ENCODE data around the gene CCDC39.
"Not testable (repeated sequence)": the region's sequence is repeated elsewhere in the genome, so short reads cannot be mapped to it uniquely, and the experiment has no call there.

Gene CCDC39

GRCh38 chr3:180624714-180625113, 54.6 kb downstream of the CCDC39 start:
- no peak for DNase-seq (ENCODE audit: low read depth)

DNA sequence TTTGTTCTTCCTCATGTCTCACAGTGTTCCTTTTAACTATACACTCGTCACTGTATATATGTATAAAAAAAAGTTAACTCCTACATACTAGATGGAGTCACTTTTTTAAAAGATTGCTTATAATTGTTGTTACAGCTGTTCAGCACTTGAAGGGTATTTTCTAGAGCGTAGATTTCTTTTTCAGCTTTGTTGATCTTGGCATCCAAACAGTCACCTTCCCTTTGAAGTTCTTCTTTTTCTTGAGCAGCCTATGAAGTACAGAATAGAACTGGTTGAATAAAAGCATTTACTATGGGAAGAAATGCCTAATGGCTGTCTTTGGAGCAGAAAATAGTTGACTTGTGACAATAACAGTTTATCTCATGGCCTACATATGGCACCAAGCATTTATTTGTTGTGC, 59.6 kb downstream of the CCDC39 start:
- DNase-seq (ENCODE audit: low read depth), result no peak

- not testable (repeated sequence) for DNase-seq (ENCODE audit: low read depth)
These were observed 60.7 kb downstream of the CCDC39 start for GRCh38 chr3:180618563-180618962.

DNA sequence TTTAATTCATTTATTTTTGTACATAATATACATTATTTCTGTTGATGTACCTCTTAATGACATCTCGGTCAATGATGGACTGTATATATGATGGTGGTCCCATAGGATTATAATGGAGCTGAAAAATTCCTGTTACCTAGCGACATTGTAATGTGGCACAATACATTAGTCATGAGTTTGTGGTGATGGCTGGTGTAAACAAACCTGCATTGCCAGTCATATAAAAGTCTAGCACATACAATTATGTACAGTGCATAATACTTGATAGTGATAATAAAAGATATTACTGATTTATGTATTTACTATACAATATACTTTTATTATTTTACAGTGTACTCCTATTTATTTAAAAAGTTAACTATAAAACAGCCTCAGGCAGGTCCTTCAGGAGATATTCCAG, 62.2 kb downstream of the CCDC39 start:
- DNase-seq (ENCODE audit: low read depth), result peak; percentile 10

DNA sequence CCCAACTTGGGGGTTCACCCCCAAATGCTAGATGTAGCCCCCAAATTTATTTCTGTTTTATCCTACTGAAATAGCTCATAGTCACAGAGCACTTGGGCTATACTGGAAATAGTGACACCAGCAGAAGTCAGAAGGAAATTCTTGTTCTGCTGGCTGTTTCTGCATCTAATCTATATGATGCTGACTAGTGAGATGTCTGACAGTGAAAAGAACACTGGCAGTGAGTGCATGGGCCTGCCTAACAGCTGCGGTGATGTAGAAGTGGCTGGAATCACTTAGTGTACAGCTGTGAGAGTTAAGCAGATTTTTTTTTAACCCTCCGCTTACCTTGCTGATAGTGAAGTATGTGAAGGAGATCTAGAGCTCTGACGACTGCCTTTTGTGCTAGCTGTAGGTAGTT, 63.3 kb downstream of the CCDC39 start:
- no peak for DNase-seq (ENCODE audit: low read depth)

DNA sequence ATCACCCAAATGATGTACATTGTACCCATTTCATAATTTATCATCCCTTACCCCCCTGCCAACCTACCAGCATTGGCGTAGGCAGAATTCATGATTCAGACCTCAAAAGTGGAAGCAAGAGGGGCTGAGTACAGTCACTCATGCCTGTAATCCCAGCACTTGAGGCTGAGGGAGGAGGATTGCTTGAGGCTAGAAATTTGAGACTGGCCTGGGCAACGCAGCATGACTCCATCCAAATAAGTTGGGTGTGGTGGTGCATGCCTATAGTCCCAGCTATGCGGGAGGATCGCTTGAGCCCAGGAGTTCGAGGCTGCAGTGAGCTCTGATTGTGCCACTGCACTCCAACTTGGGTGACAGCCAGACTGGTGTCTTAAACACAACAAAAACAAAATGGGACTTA, 66.9 kb downstream of the CCDC39 start:
- DNase-seq (ENCODE audit: low read depth), result no peak

GRCh38 chr3:180611006-180611405, 68.3 kb downstream of the CCDC39 start:
- DNase-seq (ENCODE audit: low read depth), result no peak

GRCh38 chr3:180601688-180602666, 77.3 kb downstream of the CCDC39 start, which contains the start of gene TTC14:
TSS of gene TTC14 (plus strand) at chr3:180602163. CDS start at chr3:180602262, 99 bp downstream.
- peak; percentile 97 for DNase-seq (ENCODE audit: low read depth)

GRCh38 chr3:180600473-180600872, 78.8 kb downstream of the CCDC39 start:
- no peak for DNase-seq (ENCODE audit: low read depth)

DNA sequence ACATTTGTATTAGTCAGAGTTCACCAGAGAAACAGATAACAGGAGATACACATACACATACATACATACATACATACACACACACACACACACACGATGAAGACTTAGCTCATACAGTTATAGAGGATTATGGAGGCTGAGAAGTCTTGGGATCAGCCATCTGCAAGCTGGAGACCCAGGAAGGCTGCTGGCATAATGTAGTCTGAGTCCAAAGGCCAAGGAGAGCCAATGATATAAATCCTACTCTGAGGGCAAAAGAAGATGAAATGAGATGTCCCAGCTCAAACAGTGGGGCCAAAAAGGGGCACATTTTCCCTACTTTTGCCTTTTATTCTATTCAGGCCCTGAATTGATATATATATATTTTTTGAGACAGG, 83.7 kb downstream of the CCDC39 start:
- DNase-seq (ENCODE audit: low read depth), result no peak

DNA sequence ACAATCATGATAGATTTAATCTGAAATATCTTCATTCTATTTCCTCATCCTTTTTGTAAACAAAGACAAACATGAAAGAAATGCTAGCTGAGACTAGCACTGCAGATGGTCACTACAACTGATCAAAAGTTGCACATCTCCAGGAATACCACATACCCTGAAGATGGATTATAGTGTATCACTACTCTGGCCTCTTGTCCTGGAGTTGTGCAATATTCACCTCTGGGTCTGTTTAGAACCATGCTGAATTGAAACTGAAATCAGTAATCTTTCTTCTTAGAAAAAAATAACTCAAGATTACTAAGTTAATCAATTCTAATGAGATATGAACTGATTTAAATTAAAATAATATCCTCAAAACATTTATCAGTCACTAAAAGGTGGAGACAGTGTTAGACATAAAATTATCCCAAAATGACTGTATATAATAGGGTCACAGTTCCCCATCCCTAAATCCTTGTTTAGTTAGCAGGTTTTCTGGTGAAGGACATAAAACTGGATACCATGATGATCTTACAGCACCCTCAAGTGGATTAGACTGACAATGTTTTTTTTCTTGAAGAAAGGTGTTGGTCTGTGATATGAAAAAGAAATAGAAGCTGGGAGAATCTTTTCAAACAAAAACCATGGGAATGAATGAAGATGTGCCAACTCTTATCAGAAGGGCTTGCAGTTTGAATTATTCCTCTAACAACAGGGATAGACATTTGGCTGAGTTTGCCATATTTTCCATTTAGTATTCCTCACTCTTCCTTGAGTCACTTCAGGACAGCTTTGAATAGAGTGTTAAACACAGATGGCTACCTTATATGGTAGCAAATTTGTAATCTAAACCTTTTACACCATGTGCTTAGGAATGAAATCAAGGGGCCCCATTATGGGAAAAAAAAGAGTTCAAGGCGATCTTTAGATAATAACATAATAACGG, 84.4 kb downstream of the CCDC39 start:
- peak; percentile 29 for DNase-seq (ENCODE audit: low read depth)

DNA sequence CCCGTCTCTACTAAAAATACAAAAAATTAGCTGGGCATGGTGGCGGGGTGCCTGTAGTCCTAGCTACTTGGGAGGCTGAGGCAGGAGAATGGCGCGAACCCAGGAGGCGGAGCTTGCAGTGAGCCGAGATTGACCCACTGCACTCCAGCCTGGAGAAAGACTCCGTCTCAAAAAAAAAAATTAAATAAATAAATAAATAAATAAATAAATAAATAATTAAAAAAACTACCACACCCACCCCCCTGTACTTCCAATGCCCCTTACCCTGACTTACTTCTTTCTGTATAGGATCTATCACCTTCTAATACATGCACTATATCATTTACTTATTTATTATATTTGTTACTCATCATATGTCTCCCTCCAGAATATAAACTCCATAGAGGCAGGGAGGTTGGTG, 85.7 kb downstream of the CCDC39 start:
- not testable (repeated sequence) for DNase-seq (ENCODE audit: low read depth)

DNA sequence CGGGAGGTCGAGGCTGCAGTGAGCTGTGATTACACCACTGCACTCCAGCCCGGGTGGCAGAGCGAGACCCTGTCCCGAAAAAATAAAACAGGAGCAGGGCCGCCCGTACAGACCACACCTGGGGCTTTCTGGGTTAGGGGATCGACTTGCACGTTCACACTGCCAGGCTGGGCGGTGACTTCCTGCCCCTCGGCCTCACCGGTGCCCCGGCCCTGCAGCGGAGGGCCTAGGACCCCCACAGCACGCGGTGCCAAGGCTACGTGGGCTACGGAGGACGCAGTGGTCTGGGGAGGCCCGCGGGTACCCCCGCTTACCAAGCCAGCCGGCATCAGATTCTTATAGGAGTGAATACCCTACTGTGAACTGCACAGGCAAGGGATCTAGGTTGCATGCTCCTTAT, 88.9 kb downstream of the CCDC39 start:
- no peak for DNase-seq (ENCODE audit: low read depth)

GRCh38 chr3:180580934-180581333, 98.4 kb downstream of the CCDC39 start:
- no peak for DNase-seq (ENCODE audit: low read depth)

DNA sequence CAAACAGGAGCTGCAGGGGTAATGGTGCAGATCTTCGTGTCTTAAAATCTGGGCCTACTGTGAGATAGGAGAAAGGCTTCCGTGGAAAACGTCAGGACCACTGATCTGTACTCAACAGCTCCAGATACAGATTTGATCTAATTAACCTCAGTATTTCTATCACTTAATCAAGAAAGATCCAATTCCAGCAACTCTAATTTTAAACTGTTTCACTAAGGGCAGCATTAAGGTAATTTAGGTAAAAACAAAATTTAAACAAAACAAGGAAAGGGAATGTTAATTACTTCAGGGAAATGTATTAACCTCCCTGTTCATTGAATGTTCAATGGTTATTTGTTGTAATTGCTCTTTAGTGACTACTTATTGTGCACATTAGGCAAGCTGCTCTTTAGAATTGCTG, 103.7 kb downstream of the CCDC39 start:
- no peak for DNase-seq (ENCODE audit: low read depth)

DNA sequence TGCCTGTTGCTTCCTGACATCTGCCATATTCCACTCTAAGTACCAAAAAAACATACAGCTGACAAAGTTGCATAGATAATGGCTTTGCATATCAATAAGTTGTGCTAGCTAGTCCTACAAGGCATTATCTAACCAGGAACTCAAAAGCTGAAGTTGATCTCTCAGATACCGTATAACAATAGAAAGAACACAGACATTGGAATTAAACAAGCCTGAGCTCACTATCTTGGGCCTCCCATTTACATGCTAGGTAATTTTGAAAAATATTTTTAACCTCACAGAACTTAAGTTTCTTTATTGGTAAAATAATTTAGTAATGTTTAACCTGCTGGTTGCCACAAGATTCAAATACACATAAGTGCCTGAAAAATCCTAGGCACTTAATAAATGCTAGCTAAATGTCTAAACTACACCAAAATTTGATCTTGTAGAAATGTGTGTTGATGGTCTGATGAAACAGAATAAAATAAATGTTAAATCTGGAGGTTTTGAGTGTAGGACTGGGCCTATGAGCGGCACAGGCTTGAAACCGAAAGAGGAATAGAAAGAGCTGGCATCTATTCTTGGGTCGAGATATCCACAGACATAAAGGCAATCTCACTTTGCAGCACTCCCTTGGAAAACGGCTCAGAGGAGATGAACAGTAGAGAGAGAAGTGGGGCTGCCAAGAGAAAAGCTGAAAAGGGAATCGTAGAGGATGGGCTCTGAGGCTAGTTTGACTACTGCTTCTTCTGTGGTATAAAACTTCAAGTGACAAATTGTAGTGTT, 107.3 kb downstream of the CCDC39 start:
- DNase-seq (ENCODE audit: low read depth), result no peak

DNA sequence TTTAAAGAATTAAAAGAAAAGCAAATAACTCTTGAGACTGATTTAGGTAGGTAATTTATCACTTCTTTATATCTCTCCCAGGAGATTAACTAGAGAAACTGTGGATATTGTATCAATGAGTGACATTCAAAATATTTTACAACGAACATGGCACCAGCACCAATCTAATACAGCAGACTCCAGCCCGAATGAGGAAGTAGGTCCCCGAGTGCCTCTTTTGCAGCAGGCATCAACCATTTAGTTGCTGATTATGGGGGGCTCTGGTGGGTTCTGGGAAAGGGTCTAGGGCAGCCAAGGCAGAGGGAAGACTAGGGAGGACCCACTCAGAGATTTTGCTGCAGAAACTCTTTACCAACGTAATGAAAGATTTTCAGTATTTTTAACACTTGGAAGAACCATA, 109.1 kb downstream of the CCDC39 start:
- no peak for DNase-seq (ENCODE audit: low read depth)

GRCh38 chr3:180564676-180565075, 114.6 kb downstream of the CCDC39 start:
- no peak for DNase-seq (ENCODE audit: low read depth)
